GM21576 (cell line): ENCODE data around the gene DLG2.
"Not testable (repeated sequence)": the region's sequence is repeated elsewhere in the genome, so short reads cannot be mapped to it uniquely, and the experiment has no call there.

Experiments used
- ATAC-seq: cut with Tn5 transposase; IDR thresholded peaks from one replicate; pipeline ENCODE4 v1.9.1; 2021; ENCODE audit warnings: mild to moderate bottlenecking, moderate library complexity; ENCODE audit not compliant: unreplicated experiment

The DLG2 gene

DNA sequence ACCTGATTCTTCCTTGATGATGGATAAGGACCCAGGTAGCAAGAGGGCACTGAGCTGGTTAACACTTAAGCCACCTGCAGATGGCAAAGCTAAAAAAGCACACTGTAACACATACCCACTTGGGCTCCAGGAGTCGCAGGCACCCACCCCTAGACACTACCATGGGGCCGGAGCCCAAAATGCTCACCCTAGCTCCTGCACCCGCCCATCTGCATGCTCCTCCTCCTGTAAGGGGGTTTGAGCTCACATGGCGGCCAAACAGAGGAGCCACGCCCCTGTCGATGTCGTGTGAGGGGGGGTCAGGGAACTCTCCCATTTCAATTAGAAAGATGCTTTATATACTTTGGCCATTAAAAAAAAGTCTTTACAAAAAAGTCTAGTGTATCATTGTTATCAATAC lies 370.7 kb downstream of the DLG2 start:
- no peak for ATAC-seq

DNA sequence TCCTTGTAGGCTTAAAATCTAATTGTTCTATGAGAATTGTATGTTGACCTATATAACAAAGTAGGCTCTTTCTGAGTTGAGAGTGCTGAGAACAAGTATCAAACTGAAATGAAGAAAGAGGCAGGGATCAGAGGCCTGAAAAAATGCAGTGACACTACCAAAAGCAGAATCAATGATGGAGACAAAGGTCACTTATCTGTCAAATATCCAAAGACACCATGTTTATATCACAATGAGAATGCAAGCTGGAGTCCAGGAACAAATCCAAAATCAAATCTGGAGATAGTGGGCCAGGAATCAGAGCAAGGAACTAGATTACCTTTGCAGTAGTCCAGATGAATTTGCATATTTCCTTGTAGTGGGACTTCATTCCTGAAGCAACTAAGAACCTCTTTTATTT lies 377.7 kb downstream of the DLG2 start:
- no peak for ATAC-seq

DNA sequence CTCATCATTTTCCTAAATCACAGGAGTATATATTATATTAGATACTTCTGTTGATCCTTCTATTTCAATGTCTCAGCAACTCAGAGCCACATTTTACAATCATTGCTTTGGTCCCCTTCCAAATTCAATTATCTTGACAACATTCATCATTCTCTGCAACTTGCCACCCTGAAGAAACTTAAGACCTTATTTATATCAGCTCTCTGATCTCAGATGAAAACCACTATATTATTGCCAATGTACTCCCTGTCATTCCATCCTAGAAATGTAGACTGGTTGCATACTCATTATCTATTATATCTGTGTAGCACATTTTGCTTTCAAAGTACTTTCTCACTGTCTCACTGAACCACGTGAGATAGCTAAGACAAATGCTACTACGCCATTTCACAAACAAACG lies 379.3 kb downstream of the DLG2 start:
- no peak for ATAC-seq

DNA sequence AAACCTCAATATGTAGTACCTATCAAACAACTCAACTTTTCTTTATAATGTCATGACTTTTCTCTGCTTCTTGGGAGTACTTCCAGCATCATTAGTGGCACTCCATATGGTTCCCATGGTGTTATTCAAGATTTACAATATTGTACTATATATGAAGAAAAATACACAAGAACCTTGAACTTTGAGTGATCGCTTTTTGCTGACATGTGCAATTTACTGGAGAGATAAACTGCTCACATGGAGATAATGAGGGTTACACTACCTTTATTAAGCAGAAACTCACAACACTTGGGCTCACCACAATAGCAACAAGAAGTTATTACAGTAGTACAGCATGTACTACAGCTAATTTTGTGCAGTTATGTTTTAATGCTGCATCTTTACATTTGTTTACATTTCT lies 388.2 kb downstream of the DLG2 start:
- no peak for ATAC-seq

DNA sequence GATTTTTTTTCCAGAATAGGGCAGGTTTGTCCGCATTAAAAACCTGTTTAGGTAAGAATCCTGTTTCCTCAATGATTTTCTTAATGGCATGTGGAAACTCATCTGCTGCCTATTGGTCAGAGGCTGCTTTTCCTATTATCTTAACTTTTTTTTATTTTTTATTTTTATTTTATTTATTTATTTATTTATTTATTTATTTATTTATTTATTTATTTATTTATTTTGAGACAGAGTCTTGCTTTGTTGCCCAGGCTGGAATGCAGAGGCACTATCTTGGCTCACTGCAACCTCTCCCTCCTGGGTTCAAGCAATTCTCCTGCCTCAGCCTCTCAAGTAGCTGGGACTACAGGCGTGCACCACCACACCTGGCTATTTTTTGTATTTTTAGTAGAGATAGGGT lies 389.1 kb downstream of the DLG2 start:
- ATAC-seq: not testable (repeated sequence)

DNA sequence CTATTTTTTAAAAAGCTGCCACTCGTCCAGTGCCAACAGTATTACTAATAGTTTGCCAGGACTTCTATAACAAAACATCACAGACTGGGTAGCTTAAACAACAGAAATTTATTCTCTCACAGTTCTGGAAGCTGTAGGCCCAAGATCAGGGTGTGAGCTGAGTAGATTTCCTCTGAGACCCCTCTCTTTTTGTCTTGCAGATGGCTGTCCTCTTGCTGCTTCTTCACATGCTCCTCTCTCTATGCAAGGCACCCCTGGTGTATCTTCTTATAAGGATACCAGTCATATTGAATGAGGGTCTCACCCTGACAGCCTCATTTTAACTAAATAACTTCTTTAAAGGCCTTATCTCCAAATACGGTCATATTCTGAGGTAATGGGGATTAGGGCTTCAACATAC lies 390.9 kb downstream of the DLG2 start:
- ATAC-seq: no peak

DNA sequence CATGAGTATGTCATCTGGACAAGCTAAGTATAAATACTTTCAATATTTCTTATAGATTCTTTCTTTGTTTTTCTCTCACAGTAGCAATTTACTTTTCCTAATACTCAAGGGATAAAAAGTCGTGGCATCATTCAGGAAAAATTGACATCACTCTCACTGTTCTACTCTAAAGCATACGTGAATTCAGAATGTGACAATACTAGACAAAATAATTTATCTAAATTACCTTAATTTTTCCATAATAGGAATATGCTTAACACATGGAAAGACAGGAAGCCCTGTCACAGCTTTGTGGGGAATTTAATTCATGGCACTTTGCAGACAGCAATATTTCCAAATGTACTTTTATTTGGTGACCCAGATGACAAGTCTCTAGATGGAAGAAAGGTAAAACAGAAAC lies 394.6 kb downstream of the DLG2 start:
- ATAC-seq: no peak

DNA sequence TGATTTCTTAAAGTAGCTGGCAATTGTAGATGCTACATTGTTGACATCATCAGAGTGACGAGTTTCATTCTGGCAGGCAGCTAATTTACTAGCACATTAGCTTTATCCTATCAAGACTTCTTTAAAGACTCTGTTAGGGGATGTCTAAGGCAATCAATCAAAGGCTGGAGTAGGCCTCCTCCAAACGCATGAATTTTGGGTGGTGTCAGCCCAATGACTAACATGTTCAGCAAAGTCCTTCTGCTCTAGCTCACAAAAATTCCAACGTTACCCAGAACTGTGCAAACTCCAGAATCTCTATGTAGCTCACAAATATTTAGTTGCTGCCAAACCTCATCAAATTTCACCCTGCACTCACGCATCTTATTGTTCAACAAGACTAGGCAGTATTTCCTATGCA lies 395.6 kb downstream of the DLG2 start:
- ATAC-seq: no peak

DNA sequence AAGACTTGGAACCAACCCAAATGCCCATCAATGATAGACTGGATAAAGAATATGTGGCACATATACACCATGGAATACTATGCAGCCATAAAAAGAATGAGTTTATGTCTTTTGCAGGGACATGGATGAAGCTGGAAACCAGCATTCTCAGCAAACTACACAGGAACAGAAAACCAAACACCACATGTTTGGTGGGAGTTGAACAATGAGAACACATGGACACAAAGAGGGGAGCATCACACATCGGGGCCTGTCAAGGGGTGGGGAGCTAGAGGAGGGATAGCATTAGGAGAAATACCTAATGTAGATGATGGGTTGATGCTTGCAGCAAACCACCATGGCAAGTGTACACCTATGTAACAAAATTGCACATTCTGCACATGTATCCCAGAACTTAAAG lies 397.4 kb downstream of the DLG2 start:
- not testable (repeated sequence) for ATAC-seq

DNA sequence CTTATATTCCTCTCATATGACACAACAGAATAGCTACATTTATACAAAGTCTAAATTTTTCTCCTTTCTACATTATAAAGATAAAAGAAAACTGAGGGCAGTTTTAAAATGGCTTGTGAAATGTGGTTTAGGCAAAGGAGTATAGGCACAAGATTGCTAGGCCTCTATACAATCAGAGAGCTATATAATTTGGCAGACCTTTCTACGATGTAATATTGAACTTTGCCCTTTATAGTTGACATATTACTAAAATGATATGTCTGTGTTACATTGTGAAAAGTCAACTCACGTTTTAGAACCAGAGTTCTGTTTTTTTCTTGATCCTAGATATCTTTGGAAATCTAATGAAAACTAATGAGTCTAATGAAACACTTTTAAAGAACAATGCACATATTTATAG lies 430.2 kb downstream of the DLG2 start:
- ATAC-seq: no peak

DNA sequence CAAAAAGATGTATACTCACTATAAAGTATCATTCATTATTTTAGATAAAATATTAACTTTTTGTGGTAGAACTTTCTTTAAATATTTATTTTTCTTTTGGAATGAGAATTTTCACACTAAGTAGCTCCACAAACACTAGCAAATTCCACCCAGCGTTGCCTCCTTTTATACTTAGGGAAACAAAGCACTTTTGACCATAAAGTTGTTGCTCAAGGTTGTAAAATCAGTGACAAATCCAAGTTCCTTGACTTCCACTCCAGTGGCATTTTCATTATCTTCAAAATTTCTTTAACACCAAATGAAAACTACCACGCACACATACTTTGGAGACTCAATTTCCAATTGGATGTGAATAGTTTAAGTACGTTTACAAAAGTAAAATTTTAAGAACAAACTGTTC lies 431.2 kb downstream of the DLG2 start:
- no peak for ATAC-seq

DNA sequence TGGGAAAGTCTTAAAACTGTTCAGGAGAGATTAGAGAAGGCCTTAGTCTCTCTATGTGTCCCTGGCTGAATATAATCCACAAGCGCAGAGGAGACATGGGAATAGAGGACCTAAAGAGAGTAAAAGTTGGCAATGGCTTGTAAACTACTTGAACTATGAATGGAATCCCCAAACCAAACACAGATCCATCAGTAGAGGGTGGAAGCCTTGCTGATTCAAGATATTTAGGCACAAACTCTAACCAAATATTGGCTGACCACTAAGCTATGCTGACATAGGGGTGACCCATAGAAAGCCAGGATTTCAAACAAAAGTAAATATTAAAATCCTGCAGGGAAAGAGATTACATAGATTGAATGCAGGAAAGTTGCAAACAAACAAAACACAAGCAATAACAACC lies 439.2 kb downstream of the DLG2 start:
- ATAC-seq: no peak

DNA sequence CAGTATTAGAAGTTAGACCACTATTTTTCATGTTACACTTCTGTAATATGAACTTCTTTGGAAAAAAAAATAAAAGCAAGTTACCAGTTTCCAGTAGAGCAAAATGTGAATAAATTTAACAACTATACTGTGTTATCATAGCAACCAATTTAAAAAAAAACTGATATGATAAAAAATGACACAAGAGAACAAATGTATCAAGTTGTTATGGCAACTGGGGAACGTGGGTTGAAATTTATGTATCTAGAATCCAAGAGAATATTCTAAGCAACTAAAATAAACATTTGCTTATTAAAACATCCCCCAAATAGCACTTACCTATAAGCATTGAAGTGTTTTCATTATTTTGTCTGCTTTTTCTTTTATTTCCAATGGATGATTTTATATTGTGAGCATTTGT lies 442.4 kb downstream of the DLG2 start:
- no peak for ATAC-seq

DNA sequence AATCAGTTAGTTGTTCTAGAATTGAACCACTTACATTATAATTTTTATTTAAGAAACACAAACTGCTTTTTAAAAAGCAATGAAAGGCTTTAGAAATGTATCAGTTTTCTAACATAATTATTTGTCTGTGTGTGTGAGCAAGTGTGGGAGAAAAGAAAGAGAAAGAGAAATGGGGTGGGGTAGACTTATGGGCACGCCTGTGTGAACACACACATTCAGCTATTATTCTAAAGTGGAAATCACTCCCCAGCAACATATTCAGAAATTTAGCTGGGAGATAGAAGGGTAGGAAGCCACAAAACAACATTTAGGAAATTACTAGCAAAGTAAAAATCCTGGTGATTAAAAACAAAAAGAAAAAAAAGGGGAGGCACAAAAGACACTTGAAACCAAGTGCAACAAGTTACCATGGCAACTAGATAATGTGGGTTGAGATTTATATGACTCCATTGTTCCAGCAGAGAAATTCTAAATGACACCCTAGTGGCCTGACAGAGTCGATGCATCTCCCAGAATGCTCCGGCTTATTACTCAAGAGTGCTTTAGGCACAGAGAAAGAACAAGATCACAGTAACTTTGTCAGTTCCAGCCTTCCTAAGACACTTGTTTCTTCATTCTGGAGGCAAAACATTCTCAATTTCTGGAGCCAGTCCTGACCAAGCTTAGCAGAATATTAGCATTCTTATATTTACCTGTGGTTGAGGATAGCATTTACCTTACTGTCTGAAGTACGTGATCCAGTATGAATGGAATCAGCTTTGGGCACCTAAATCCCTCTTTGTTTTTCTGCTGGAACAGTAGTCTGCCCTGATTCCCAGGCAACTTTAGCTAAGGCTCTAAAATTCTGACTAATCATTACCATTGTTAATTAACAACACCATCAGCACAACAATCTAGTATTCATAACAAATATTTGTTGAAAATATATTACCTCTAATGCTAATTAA lies 444.4 kb downstream of the DLG2 start:
- no peak for ATAC-seq

DNA sequence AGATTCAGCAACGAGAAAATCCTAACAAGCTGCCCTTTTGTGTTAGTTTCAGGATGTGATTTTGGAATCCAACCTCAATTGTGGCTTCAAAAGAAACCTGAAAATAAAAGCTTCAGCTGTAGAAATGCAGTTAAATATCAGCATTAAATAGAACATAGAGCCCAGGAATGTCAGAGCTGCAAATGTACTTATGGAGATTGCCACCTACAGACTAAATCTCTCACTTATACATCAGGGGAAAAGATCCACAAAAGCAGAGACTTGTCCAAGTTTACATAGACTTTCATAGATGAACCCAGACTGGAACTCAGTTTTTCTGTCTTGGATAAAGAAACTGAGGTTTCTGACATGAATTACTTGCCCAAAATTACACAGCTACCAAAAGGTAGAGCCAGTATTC lies 446.6 kb downstream of the DLG2 start:
- no peak for ATAC-seq

DNA sequence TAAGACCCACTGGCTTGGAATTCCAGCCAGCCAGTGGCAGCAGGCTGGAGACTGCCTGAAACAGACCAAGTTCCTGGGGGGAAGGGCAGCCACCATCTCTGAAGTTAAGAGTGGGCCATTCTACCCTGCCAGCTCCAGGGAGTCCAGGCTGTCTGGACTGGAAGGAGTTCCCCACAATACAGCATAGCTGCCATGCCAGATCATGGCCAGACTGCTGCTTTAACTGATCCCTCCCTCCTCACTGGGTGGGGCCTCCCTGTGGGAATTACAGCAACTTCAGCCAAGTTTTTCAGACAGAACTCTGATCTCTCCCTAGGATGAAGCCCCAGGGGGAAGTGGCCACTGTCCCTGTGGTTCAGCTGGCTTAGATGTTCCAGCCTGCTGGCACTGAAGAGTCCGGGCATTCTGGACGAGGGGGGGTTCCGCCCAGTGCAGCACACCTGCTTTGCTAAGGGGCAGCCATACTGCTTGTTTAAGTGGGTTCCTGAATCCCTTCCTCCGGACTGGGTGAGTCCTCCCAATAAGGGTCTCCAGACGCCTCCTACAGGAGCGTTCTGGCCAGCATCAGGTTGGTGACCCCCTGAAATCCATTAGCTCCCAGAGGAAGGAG lies 455.4 kb downstream of the DLG2 start:
- no peak for ATAC-seq

DNA sequence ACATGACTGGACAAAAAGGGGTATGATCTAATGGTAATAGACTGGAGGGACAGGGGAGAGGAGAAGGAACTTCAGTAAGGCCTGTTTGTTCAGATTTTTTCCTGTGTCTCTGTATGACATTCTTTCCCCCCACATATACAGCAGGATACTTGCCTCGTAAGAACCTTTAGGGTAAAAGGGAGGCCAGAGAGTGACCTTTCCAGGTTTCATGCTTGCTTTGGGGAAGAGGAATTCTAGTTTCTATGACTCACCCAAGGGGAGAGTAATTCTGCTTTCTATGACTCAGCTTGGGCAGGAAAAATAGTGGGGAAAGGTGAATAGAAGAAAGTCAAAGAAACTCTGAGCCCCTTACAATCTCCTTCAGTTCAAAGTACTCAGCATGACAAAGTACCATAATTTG lies 457.0 kb downstream of the DLG2 start:
- ATAC-seq: no peak

DNA sequence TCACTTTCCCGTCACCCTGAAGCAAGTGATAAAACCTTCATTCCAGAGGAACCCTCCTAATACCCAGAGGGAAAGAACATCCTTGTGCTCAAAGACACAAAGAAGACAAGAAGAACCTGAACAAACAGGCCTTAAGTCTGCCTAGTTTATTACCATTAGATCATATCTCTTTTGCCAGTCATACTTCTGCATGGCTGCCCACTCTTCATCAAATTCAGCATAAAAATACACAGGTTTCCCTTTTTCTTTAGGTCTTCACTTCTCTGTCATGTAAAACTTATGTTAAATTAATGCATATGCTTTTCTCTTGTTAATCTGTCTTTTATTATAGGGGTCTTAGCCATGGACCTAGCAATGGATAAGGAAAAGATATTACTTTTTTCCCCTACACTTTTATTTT lies 459.7 kb downstream of the DLG2 start:
- no peak for ATAC-seq

DNA sequence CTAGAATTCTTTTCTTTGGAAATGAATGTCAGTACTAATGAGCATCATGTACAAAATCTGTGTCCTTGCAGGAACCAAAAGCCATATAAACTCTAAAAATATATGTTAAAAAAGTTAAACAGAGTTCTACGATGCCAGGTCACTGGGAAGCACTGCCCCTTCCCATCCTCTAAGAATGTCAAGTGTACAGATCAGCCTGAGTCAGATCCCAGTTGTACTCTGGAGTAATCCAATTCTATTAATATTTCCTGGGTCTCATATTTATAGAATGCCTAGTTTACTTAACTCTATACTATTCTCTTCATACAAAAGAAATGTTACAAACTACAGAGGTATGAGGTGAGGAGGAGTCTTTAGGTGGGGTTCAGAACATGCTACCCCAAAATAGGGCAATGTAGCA lies 460.1 kb downstream of the DLG2 start:
- ATAC-seq: no peak

DNA sequence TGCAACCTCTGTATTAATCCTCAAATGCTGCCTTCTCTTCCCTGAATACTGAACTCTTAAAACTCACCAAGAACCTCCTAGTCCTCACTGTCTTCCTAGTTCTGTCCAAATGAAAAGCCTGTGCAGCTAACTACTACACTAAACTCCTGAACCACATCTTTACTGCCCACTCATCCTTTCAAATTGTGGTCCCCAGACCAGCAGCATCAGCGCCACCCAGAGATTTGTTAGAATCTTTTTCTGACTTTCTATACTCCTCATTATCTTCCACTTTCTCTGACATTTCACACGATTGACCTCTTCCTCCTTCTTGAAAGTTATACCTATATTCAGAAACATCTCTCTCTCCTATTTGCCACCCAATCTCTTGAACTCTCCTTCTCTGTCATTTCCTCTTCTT lies 461.3 kb downstream of the DLG2 start:
- no peak for ATAC-seq

DNA sequence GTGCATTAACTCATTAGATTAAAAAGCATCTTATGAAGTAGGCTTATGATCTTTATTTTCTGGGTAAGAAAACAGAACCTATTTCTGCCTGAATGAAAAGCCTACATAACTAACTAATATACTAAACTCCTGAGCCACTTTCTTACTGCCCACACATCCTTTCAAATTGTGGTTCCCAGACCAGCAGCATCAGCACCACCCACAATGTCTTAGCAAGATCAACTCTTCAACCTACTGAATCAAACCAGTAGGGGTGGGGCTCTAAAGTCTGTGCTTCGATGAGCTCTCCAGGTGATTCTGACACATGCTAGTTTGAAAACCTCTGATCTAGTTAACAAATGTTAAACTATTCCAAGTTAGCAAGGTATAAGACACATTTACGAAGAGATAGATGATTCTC lies 462.4 kb downstream of the DLG2 start:
- ATAC-seq: no peak

DNA sequence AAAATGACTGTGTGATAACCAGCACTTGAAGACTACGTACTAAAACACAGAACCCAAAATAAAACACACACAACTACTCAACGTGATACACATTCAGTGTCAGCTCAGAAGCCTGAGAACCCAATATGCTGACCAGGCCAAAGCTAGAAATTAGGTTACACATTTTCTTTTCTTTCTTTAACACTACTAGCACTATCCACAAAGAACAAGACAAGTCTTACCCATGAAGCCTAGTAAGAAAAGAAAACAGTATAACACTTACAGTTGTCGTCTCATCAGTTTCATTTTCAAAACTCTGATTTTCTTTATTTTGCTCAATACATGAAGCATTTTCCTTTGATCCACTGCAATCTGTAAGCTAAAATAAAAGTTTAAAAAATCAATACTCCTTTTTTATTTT lies 472.9 kb downstream of the DLG2 start:
- ATAC-seq: no peak

DNA sequence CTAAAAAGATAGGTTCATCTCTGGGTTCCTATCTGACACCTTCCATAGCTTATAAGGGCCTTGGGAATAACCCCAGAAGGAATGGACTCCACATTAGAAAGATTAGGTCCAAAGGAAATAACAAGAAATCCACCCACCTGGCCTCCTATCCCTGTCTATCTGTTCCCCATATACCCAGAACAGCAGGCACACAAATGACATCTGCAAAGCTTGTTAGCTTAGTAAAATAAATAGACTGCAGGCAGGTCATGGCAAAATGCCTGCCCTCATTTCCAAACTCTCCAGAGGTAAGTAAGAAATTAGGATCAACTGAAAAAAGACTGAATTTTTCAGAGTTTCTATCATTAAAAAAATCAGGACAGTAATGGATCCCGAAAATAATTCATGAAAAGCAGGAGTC lies 489.5 kb downstream of the DLG2 start:
- no peak for ATAC-seq
